ENCODE data around the gene SURF1.
"Not testable (repeated sequence)": the region's sequence is repeated elsewhere in the genome, so short reads cannot be mapped to it uniquely, and the experiment has no call there.

SURF1 gene

GRCh38 chr9:133377280-133377679, 21.0 kb upstream of the SURF1 start:
- ATAC-seq (replicated peaks); H3K27ac Mint-ChIP-seq; DNase-seq; H3K9me3 Mint-ChIP-seq; H3K27me3 Mint-ChIP-seq: not testable (repeated sequence)
- Mint-ChIP-seq H3K4me3 (peak overlapping the region in 1 of 2 donors; percentile 52), H3K4me1 (peaks cover 13 to 20% of the 10 kb centered on the region in 2 donors), H3K36me3 (peaks cover 6 to 13% of the 10 kb centered on the region in 2 donors)

- Mint-ChIP-seq H3K9me3 (no peaks in the 10 kb centered on the region), H3K27ac (peak within 1 kb of the TSS; percentile 97), H3K36me3 (peaks cover 10 to 23% of the 10 kb centered on the region in 2 donors), H3K27me3 (no peaks in the 10 kb centered on the region), H3K4me3 (peak within 1 kb of the TSS; percentile 96 to 97), H3K4me1 (peaks cover 24 to 33% of the 10 kb centered on the region in 2 donors)
- ATAC-seq (replicated peaks) (peak; percentile 95 to 97), DNase-seq (peak; percentile 94)
Measured at GRCh38 chr9:133375724-133376654, 19.7 kb upstream of the SURF1 start, which contains the start of the genes STKLD1 and SURF4. TSS of gene STKLD1 (plus strand) at chr9:133376366. CDS start at chr9:133376474, 108 bp downstream. TSS of gene SURF4 (minus strand) at chr9:133376060. CDS start at chr9:133375969, 91 bp downstream.

GRCh38 chr9:133375116-133375723, 18.9 kb upstream of the SURF1 start:
- Mint-ChIP-seq H3K36me3 (peaks cover 13 to 31% of the 10 kb centered on the region in 2 donors), H3K4me3 (peak overlapping the region; percentile 96 to 97), H3K27me3 (no peaks in the 10 kb centered on the region), H3K4me1 (peaks cover 31 to 41% of the 10 kb centered on the region in 2 donors), H3K9me3 (no peaks in the 10 kb centered on the region), H3K27ac (peak overlapping the region; percentile 97)
- peak; percentile 28 to 30 for ATAC-seq (replicated peaks)
- no peak for DNase-seq

- H3K36me3 Mint-ChIP-seq, result peaks cover 15 to 36% of the 10 kb centered on the region in 2 donors
- peak overlapping the region; percentile 96 to 97 for H3K4me3 Mint-ChIP-seq
- no peak for ATAC-seq (replicated peaks)
- H3K4me1 Mint-ChIP-seq, result peaks cover 36 to 46% of the 10 kb centered on the region in 2 donors
- peak overlapping the region; percentile 97 for H3K27ac Mint-ChIP-seq
- no peaks in the 10 kb centered on the region for H3K27me3 Mint-ChIP-seq
- H3K9me3 Mint-ChIP-seq, result no peaks in the 10 kb centered on the region
- DNase-seq, result no peak
Measured at GRCh38 chr9:133374612-133375115, 18.4 kb upstream of the SURF1 start.

- no peak for ATAC-seq (replicated peaks)
- peaks cover 47 to 63% of the 10 kb centered on the region in 2 donors for H3K4me1 Mint-ChIP-seq
- no peaks in the 10 kb centered on the region for H3K9me3 Mint-ChIP-seq
- peak overlapping the region in 1 of 2 donors; percentile 19 for H3K4me3 Mint-ChIP-seq
- no peaks in the 10 kb centered on the region for H3K27me3 Mint-ChIP-seq
- DNase-seq, result no peak
- no peak overlapping the region for H3K27ac Mint-ChIP-seq
- peaks cover 20 to 50% of the 10 kb centered on the region in 2 donors for H3K36me3 Mint-ChIP-seq
Measured at GRCh38 chr9:133372144-133372543, 15.9 kb upstream of the SURF1 start.

GRCh38 chr9:133371261-133371711, 15.0 kb upstream of the SURF1 start:
- Mint-ChIP-seq H3K27me3 (no peaks in the 10 kb centered on the region), H3K4me1 (peaks cover 50 to 63% of the 10 kb centered on the region in 2 donors), H3K9me3 (no peaks in the 10 kb centered on the region), H3K27ac (peak overlapping the region; percentile 84), H3K36me3 (peaks cover 20 to 53% of the 10 kb centered on the region in 2 donors), H3K4me3 (peak overlapping the region; percentile 0 to 36)
- DNase-seq, result no peak
- ATAC-seq (replicated peaks), result no peak

- Mint-ChIP-seq H3K9me3 (no peaks in the 10 kb centered on the region), H3K27ac (peak overlapping the region; percentile 84), H3K36me3 (peaks cover 20 to 58% of the 10 kb centered on the region in 2 donors), H3K4me1 (peaks cover 50 to 63% of the 10 kb centered on the region in 2 donors), H3K4me3 (peak overlapping the region in 1 of 2 donors; percentile 36), H3K27me3 (no peaks in the 10 kb centered on the region)
- DNase-seq (no peak), ATAC-seq (replicated peaks) (peak in 1 of 2 donors; percentile 28)
Measured at GRCh38 chr9:133370685-133371084, 14.4 kb upstream of the SURF1 start.

GRCh38 chr9:133369933-133370332, 13.6 kb upstream of the SURF1 start:
- DNase-seq, result no peak
- Mint-ChIP-seq H3K4me1 (peaks cover 47 to 60% of the 10 kb centered on the region in 2 donors), H3K27me3 (no peaks in the 10 kb centered on the region), H3K4me3 (no peak overlapping the region), H3K9me3 (no peaks in the 10 kb centered on the region), H3K36me3 (peaks cover 23 to 60% of the 10 kb centered on the region in 2 donors), H3K27ac (peak overlapping the region; percentile 57)
- ATAC-seq (replicated peaks), result no peak

- ATAC-seq (replicated peaks), result no peak
- no peak for DNase-seq
- Mint-ChIP-seq H3K4me1 (peaks cover 43 to 55% of the 10 kb centered on the region in 2 donors), H3K9me3 (no peaks in the 10 kb centered on the region), H3K27me3 (no peaks in the 10 kb centered on the region), H3K36me3 (peaks cover 23 to 57% of the 10 kb centered on the region in 2 donors), H3K4me3 (no peak overlapping the region), H3K27ac (peak overlapping the region; percentile 31)
Measured at GRCh38 chr9:133369422-133369821, 13.1 kb upstream of the SURF1 start.

- H3K9me3 Mint-ChIP-seq, result no peaks in the 10 kb centered on the region
- H3K36me3 Mint-ChIP-seq, result peaks cover 30 to 67% of the 10 kb centered on the region in 2 donors
- H3K4me3 Mint-ChIP-seq, result no peak overlapping the region
- no peak for ATAC-seq (replicated peaks)
- H3K27ac Mint-ChIP-seq, result no peak overlapping the region
- no peaks in the 10 kb centered on the region for H3K27me3 Mint-ChIP-seq
- DNase-seq, result no peak
- peaks cover 43 to 53% of the 10 kb centered on the region in 2 donors for H3K4me1 Mint-ChIP-seq
Measured at GRCh38 chr9:133368249-133368881, 12.1 kb upstream of the SURF1 start.

GRCh38 chr9:133367778-133368177, 11.5 kb upstream of the SURF1 start:
- Mint-ChIP-seq H3K4me1 (peaks cover 41 to 48% of the 10 kb centered on the region in 2 donors), H3K27ac (no peak overlapping the region), H3K27me3 (no peaks in the 10 kb centered on the region), H3K4me3 (no peak overlapping the region), H3K36me3 (peaks cover 33 to 70% of the 10 kb centered on the region in 2 donors), H3K9me3 (no peaks in the 10 kb centered on the region)
- DNase-seq, result no peak
- no peak for ATAC-seq (replicated peaks)

GRCh38 chr9:133367221-133367620, 10.9 kb upstream of the SURF1 start:
- DNase-seq (no peak), ATAC-seq (replicated peaks) (no peak)
- H3K36me3 Mint-ChIP-seq, result peaks cover 34 to 68% of the 10 kb centered on the region in 2 donors
- H3K9me3 Mint-ChIP-seq, result no peaks in the 10 kb centered on the region
- H3K27ac Mint-ChIP-seq, result no peak overlapping the region
- H3K4me3 Mint-ChIP-seq, result no peak overlapping the region
- peaks cover 36 to 42% of the 10 kb centered on the region in 2 donors for H3K4me1 Mint-ChIP-seq
- H3K27me3 Mint-ChIP-seq, result no peaks in the 10 kb centered on the region

GRCh38 chr9:133366435-133366834, 10.1 kb upstream of the SURF1 start:
- ATAC-seq (replicated peaks) (no peak), DNase-seq (no peak)
- Mint-ChIP-seq H3K36me3 (peaks cover 37 to 71% of the 10 kb centered on the region in 2 donors), H3K4me3 (no peak overlapping the region), H3K4me1 (peaks cover 30 to 41% of the 10 kb centered on the region in 2 donors), H3K27ac (no peak overlapping the region), H3K27me3 (no peaks in the 10 kb centered on the region), H3K9me3 (no peaks in the 10 kb centered on the region)

Data from stimulated activated naive B cell treated with anti-CD40 and anti-IgM and Interleukin-4, amounts not matched to agents 10 μg/mL and 1 μg/mL and 100 μg/mL, for 72 hours (primary cell).